ENCODE data around the gene PER3.

Gene PER3

DNA sequence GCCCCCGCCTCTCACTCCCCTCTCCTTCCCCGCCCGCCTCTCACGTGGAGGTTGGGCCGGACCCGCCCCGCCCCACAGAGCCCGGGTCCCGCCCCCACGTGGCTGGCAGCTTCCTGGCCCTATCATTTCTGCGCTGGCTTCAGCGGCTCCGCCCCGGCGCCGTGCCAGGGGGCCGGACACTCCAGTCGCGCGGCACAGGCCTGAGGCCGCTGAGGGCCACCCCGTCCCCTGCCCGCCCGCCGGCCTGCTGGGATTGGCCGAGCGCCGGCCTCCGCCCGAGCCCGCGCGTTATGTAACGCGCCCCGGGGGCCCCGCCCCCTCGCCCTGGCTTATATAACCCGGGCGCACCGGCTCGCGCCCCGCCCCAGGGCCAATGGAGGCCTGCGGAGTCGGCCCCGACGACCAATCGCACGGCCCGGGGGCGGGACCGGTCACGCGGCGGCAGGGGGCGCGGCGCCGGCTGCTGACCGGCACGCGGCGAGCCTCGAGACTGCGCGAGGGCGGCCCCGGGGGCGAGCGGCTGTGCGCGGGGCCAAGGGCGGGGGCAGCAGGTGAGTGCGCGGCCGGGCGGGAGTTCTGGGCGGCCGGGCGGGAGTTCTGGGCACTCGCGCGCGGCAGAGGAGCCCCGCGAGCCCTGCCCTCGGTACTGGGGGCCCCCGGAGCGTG lies at the start of gene PER3:
Gene PER3 (plus strand): TSS at position 466 of the 666 bp plus-strand sequence. CDS start 587 bp downstream, outside the sequence.
- Histone ChIP-seq H3K27ac (ENCODE audit: low read depth, low read length, poor library complexity, severe bottlenecking) (no peak within 1 kb of the TSS), H3F3A (ENCODE audit: insufficient read depth, low read length) (no peaks in the 10 kb centered on the region), H3K9ac (ENCODE audit: low read length) (peak within 1 kb of the TSS; percentile 53; the same call in 1 of the 2 replicates), H3K9me2 (ENCODE audit: low read depth, low read length) (no peaks in the 10 kb centered on the region), H3K4me3 (ENCODE audit: low read depth, low read length, poor library complexity, severe bottlenecking) (peak within 1 kb of the TSS; percentile 66), H3K4me1 (ENCODE audit: insufficient read depth, low read length, severe bottlenecking) (peaks cover 16% of the 10 kb centered on the region), H3K36me3 (ENCODE audit: insufficient read depth, low read length) (peaks cover 17% of the 10 kb centered on the region; the same call in 1 of the 2 replicates), H3K79me2 (ENCODE audit: insufficient read depth, low read length) (no peaks in the 10 kb centered on the region), H3K4me2 (ENCODE audit: low read length) (peak within 1 kb of the TSS; percentile 65), H3K27me3 (ENCODE audit: insufficient read depth, low read length) (no peaks in the 10 kb centered on the region), H3K9me3 (ENCODE audit: low read length) (no peaks in the 10 kb centered on the region), H4K20me1 (ENCODE audit: insufficient read depth, low read length) (no peaks in the 10 kb centered on the region), H2AFZ (ENCODE audit: low read length) (no peak within 1 kb of the TSS)
- TF ChIP-seq, protein P1, sequence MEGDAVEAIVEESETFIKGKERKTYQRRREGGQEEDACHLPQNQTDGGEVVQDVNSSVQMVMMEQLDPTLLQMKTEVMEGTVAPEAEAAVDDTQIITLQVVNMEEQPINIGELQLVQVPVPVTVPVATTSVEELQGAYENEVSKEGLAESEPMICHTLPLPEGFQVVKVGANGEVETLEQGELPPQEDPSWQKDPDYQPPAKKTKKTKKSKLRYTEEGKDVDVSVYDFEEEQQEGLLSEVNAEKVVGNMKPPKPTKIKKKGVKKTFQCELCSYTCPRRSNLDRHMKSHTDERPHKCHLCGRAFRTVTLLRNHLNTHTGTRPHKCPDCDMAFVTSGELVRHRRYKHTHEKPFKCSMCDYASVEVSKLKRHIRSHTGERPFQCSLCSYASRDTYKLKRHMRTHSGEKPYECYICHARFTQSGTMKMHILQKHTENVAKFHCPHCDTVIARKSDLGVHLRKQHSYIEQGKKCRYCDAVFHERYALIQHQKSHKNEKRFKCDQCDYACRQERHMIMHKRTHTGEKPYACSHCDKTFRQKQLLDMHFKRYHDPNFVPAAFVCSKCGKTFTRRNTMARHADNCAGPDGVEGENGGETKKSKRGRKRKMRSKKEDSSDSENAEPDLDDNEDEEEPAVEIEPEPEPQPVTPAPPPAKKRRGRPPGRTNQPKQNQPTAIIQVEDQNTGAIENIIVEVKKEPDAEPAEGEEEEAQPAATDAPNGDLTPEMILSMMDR (IDR thresholded peaks at IDR 0.05; ENCODE audit: low read length), result no peak
- TF ChIP-seq EZH2 (IDR thresholded peaks at IDR 0.05; ENCODE audit: borderline replicate concordance, low read length), result no peak

DNA sequence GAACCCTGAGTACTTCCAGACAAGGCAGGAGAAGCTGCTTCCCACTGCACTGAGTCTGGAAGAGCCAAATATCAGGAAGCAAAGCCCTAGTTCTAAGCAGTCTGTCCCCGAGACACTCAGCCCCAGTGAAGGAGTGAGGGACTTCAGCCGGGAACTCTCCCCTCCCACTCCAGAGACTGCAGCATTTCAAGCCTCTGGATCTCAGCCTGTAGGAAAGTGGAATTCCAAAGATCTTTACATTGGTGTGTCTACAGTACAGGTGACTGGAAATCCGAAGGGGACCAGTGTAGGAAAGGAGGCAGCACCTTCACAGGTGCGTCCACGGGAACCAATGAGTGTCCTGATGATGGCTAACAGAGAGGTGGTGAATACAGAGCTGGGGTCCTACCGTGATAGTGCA lies 46.0 kb upstream of the PER3 start:
- Histone ChIP-seq H3K9ac (ENCODE audit: low read length) (no peak overlapping the region), H3K4me1 (ENCODE audit: insufficient read depth, low read length, severe bottlenecking) (no peaks in the 10 kb centered on the region), H3K9me2 (ENCODE audit: low read depth, low read length) (no peaks in the 10 kb centered on the region), H3K36me3 (ENCODE audit: insufficient read depth, low read length) (no peaks in the 10 kb centered on the region), H3K27ac (ENCODE audit: low read depth, low read length, poor library complexity, severe bottlenecking) (no peak overlapping the region), H3K4me2 (ENCODE audit: low read length) (no peak overlapping the region), H3K4me3 (ENCODE audit: low read depth, low read length, poor library complexity, severe bottlenecking) (no peak overlapping the region), H3K79me2 (ENCODE audit: insufficient read depth, low read length) (no peaks in the 10 kb centered on the region), H3K9me3 (ENCODE audit: low read length) (no peaks in the 10 kb centered on the region), H3F3A (ENCODE audit: insufficient read depth, low read length) (no peaks in the 10 kb centered on the region), H2AFZ (ENCODE audit: low read length) (no peak overlapping the region), H4K20me1 (ENCODE audit: insufficient read depth, low read length) (no peaks in the 10 kb centered on the region), H3K27me3 (ENCODE audit: insufficient read depth, low read length) (peaks cover 7% of the 10 kb centered on the region; the same call in 1 of the 2 replicates)
- TF ChIP-seq, protein P1 (IDR thresholded peaks at IDR 0.05; ENCODE audit: low read length), result no peak

DNA sequence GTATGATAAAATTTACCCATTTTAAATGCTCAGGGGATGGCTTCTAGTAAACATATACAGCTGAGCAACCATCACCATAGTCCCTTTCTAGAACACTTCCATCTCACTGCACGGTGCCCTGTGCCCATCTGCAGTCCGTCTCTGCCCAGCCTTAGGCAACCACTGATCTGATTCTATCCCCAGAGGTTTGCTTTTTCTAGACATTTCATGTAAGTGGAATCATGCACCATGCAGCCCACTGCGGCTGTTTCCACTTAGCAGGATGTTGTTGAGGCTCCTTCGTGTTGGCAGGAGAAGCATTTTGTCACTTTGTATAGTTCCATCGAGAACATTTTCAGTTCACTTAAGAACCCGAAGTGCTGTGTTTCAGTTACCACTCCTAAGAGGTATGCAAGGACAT lies 40.7 kb upstream of the PER3 start:
- peaks cover under 1% of the 10 kb centered on the region; the same call in 1 of the 2 replicates for H3K27me3 ChIP-seq (ENCODE audit: insufficient read depth, low read length)
- H3K36me3 ChIP-seq (ENCODE audit: insufficient read depth, low read length), result no peaks in the 10 kb centered on the region
- H3K9ac ChIP-seq (ENCODE audit: low read length), result no peak overlapping the region
- H3K4me2 ChIP-seq (ENCODE audit: low read length), result no peak overlapping the region
- H3K4me3 ChIP-seq (ENCODE audit: low read depth, low read length, poor library complexity, severe bottlenecking), result no peak overlapping the region
- no peaks in the 10 kb centered on the region for H3K79me2 ChIP-seq (ENCODE audit: insufficient read depth, low read length)
- H3K4me1 ChIP-seq (ENCODE audit: insufficient read depth, low read length, severe bottlenecking), result no peaks in the 10 kb centered on the region
- no peaks in the 10 kb centered on the region for H3F3A ChIP-seq (ENCODE audit: insufficient read depth, low read length)
- TF ChIP-seq EZH2 (IDR thresholded peaks at IDR 0.05; ENCODE audit: borderline replicate concordance, low read length), result no peak
- TF ChIP-seq, protein P1 (IDR thresholded peaks at IDR 0.05; ENCODE audit: low read length), result no peak
- H2AFZ ChIP-seq (ENCODE audit: low read length), result no peak overlapping the region
- H3K9me2 ChIP-seq (ENCODE audit: low read depth, low read length), result no peaks in the 10 kb centered on the region
- no peak overlapping the region for H3K27ac ChIP-seq (ENCODE audit: low read depth, low read length, poor library complexity, severe bottlenecking)
- no peaks in the 10 kb centered on the region for H4K20me1 ChIP-seq (ENCODE audit: insufficient read depth, low read length)
- no peaks in the 10 kb centered on the region for H3K9me3 ChIP-seq (ENCODE audit: low read length)

Measured in OCI-LY1 (cell line).